Body of pancreas (tissue), 4 donors: ENCODE results near the gene GMEB2. TPM values are rescaled to one million over a fixed set of nuclear protein-coding genes. Genes with fewer than 3 reads are reported as not detected.
A peak's percentile ranks its signal among the peaks of the same experiment; 100 is the strongest.
"Not testable (repeated sequence)": the region's sequence is repeated elsewhere in the genome, so short reads cannot be mapped to it uniquely, and the experiment has no call there.

Experiments used
- ATAC-seq: fragments of 150-250 bp; one replicate; pipeline ENCODE4 v1.9.1; 2016
- DNase-seq, 4 donors: peaks; one replicate each; pipeline ENCODE4 v3.0.0-alpha.2; 2019
- H3K27ac ChIP-seq, 4 donors: fragments of 200-600 bp; sonication (generic); 1 replicate in 3 of 4; 2 replicates in 1 of 4; pipeline versions ENCODE4 v1.5.1 to v1.6.1; 2016 to 2019; ENCODE audit warnings: mild to moderate bottlenecking in 1 of 4, mixed read lengths in 1 of 4, moderate library complexity in 1 of 4
- H3K27me3 ChIP-seq, 2 donors: fragments of 200-600 bp; sonication (generic); one replicate each; pipeline ENCODE4 v1.6.0; 2016; ENCODE audit warnings: mild to moderate bottlenecking in 1 of 2
- H3K36me3 ChIP-seq, 2 donors: fragments of 200-600 bp; sonication (generic); replicated peaks in 1 of 2; 2 replicates each; pipeline ENCODE4 v1.5.1; 2016; ENCODE audit warnings: low read depth in 2 of 2; ENCODE audit not compliant: insufficient read depth in 1 of 2
- H3K4me1 ChIP-seq: fragments of 200-600 bp; sonication (generic); one replicate; pipeline ENCODE4 v1.6.0; 2016
- H3K4me3 ChIP-seq, 2 donors: fragments of 200-600 bp; sonication (generic); 1 replicate in 1 of 2; 2 replicates in 1 of 2; pipeline ENCODE4 v1.5.1; 2016 to 2019
- H3K9me3 ChIP-seq, 3 donors: fragments of 200-600 bp; sonication (generic); 1 replicate in 2 of 3; 2 replicates in 1 of 3; pipeline ENCODE4 v1.5.1; 2016
- POLR2A ChIP-seq, 3 donors: fragments of 450-650 bp; IDR thresholded peaks; one replicate each; pipeline ENCODE4 v1.6.1; 2016; ENCODE audit warnings: antibody characterized with exemption in 3 of 3, mild to moderate bottlenecking in 2 of 3
- WGBS, 2 donors: methylation state at CpG; one replicate each; pipeline ENCODE4 v1.1.5; 2017; 5-methylcytosine and 5-hydroxymethylcytosine counted together
- intact Hi-C: fragments of 100-400 bp; cut with DNase I; formaldehyde crosslinking; loops from one replicate; pipeline ENCODE4 v1.15.1; 2023
- total RNA-seq, 2 donors: library from RNA; depleted of rRNA; stranded (reverse); fragments of >200 nt; gene quantifications; one replicate each; pipeline ENCODE4 v1.1.0, GENCODE V29; 2016
- TF ChIP-seq, protein P1 (sequence below), 7 experiments: fragments of 450-650 bp in 4 of 7; fragments of 200-600 bp in 3 of 7; sonication (generic) in 3 of 7; IDR thresholded peaks; one replicate each; pipeline ENCODE4 v1.5.1; 2016 to 2019; ENCODE audit warnings: antibody characterized with exemption in 7 of 7

GMEB2 gene
- total RNA-seq, 2 donors from 2014 or later: 8.9 to 9.9 TPM

DNA sequence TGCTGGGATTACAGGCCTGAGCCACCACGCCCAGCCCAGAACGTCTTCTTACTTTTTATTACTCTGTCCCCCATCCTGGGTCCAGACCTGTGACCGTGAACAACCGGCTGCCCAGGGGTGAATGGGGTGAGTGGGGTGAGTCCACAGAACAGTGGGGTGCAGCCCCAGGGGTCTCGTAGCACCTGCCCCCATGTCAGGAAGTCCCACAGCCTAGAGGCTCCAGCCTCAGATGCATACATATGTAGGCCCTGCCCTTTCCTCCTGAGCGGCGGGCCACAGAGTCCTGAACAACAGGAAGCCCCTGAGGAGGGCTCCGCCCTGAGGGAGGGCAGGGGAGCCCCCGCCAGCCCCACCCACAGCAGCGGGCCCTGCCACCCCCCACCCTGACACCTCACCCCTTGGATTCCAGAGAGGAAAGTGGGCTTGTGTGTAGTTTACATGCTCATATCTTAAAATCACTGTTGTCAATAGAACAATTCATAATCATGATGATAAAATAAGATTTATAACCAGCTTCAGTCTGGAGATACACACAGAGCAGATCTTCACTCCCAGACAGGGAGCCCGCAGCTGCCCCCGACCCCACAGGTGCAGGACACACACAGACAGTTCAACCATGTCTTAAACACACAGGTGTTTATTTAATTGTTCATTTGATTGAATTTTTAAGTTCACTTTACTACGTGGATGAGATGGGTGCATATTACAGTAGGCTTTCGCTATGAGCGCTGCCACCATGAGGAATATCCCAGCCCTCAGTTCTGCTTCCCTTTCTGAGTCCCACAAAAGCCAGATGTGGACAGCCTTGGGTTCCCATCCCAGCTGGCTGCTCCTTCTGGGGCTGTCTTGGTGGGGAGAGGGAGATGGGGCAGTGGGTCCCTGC lies 12.4 kb upstream of the GMEB2 start:
- no peaks in the 10 kb centered on the region for H3K36me3 ChIP-seq
- ATAC-seq (no peak), DNase-seq (no peak)
- H3K4me1 ChIP-seq: peaks cover 9% of the 10 kb centered on the region
- peak overlapping the region in 2 of 4 donors; percentile 28 to 52 for H3K27ac ChIP-seq
- no peaks in the 10 kb centered on the region for H3K9me3 ChIP-seq
- no peaks in the 10 kb centered on the region for H3K27me3 ChIP-seq
- 59 to 67% methylated on average over 11 to 15 of the region's 15 CpGs for WGBS, 2 donors
- no peak overlapping the region for H3K4me3 ChIP-seq
- intact Hi-C loops: no loop called here
- TF ChIP-seq, protein P1, sequence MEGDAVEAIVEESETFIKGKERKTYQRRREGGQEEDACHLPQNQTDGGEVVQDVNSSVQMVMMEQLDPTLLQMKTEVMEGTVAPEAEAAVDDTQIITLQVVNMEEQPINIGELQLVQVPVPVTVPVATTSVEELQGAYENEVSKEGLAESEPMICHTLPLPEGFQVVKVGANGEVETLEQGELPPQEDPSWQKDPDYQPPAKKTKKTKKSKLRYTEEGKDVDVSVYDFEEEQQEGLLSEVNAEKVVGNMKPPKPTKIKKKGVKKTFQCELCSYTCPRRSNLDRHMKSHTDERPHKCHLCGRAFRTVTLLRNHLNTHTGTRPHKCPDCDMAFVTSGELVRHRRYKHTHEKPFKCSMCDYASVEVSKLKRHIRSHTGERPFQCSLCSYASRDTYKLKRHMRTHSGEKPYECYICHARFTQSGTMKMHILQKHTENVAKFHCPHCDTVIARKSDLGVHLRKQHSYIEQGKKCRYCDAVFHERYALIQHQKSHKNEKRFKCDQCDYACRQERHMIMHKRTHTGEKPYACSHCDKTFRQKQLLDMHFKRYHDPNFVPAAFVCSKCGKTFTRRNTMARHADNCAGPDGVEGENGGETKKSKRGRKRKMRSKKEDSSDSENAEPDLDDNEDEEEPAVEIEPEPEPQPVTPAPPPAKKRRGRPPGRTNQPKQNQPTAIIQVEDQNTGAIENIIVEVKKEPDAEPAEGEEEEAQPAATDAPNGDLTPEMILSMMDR (IDR thresholded peaks at IDR 0.05): no peak
- no peak for TF ChIP-seq POLR2A (IDR thresholded peaks at IDR 0.05)

DNA sequence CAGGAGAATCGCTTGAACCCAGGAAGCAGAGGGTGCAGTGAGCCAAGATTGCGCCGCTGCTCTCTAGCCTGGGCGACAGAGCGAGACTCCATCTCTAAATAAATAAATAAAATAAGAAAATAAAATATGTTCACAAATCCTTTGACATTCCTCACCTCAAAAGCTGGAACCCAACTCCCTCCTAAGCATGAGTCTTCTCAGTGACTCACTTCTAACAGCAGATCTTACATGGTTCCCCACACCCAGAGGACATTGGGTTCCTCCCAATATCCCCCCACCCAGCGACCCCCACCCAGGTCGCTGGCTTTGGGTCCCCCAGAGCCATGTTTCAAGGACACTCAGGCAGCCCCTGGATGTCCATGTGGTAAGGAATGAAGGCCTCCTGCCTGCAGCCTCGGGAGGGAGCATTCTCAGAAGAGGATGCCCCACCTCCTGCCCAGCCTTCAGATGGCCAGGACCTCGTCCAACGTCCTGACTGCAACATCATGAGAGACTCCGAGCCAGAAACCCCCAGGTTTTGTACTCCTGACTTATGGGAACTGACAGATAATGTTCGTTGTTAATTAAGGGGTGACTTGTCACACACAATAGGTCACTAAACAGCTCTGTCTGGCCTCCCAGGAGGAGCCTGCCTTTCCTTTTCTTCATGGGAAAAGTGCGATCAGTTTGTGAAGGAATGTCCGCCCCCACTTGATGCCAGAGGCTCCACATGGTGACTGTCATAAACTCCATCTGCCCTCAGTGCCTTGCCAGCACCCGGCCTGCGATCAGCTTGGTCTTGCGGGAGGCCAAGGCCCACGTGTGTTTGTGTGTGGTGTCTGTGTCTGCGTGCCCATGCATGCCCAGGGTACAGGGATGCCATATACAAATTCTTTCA lies 10.1 kb upstream of the GMEB2 start:
- Histone ChIP-seq H3K27ac (no peak overlapping the region), H3K4me3 (no peak overlapping the region), H3K36me3 (no peaks in the 10 kb centered on the region), H3K9me3 (no peaks in the 10 kb centered on the region), H3K27me3 (no peaks in the 10 kb centered on the region), H3K4me1 (no peaks in the 10 kb centered on the region)
- no peak for TF ChIP-seq POLR2A (IDR thresholded peaks at IDR 0.05)
- TF ChIP-seq, protein P1 (IDR thresholded peaks at IDR 0.05): no peak
- no peak for ATAC-seq
- intact Hi-C loops: no loop called here
- DNase-seq: no peak
- 65 to 73% methylated on average over 18 to 19 of the region's 19 CpGs for WGBS, 2 donors

DNA sequence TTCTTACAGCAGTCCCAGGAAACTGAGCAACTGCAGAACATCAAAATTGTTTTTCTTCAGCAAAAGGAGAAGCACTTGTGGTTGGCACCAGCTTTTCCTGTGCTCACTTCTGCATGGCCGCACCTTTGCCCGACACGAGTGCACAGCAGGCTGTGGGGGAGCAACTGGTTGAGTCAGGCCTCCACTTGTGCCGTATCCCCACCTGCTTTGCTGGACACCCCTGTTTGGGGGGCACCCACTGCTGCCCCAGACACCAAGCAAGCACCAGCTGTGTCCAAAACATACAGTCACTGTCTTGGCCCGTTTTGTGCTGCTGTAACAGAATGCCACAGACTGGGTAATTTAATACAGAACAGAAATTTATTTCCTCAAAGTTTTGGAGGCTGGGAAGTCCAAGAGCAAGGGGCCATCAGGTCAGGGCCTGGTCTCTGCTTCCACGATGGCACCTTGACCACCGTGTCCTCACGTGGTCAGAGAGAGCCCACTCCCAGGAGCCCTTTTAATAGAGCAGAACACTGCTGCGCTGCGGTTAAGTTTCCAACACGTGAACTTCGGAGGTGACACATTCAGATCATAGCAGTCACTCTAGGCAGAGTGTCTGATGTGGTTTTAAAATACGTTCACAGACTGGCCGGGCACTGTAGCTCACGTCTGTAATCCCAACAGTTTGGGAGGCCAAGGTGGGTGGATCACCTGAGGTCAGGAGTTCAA lies 8.7 kb upstream of the GMEB2 start:
- intact Hi-C loops: no loop called here
- H3K9me3 ChIP-seq: no peaks in the 10 kb centered on the region
- DNase-seq: peak in 1 of 4 donors; percentile 50

DNA sequence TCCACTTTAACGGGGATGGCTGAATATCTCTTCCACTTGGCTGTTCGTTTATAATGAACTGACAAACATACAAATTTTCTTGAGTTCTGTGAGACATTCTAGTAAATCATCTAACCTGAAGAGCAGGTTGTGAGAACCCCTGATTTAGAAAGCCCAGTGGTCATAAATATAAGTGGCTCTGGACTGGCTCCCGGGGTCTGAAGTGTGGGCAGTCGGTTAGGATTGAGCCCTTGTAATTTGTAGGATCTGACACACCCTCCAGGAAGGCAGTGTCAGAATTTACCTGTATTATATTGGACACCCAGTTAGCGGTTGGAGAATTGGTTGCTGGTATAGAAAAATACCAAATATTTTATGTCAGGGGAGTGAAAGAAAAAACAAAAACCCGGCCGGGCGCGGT lies 6.8 kb upstream of the GMEB2 start:
- 68 to 70% methylated on average over 9 of the region's 9 CpGs for whole genome bisulfite sequencing, 2 donors
- intact Hi-C loops: no loop called here
- Histone ChIP-seq H3K27me3 (no peaks in the 10 kb centered on the region), H3K27ac (no peak overlapping the region), H3K36me3 (no peaks in the 10 kb centered on the region), H3K4me3 (no peak overlapping the region), H3K9me3 (no peaks in the 10 kb centered on the region), H3K4me1 (peaks cover 10% of the 10 kb centered on the region)
- DNase-seq (no peak), ATAC-seq (no peak)
- no peak for TF ChIP-seq POLR2A (IDR thresholded peaks at IDR 0.05)
- TF ChIP-seq, protein P1 (IDR thresholded peaks at IDR 0.05): no peak

More for the DNA sequence above, 8.7 kb upstream of the GMEB2 start:
- H3K4me1 ChIP-seq: no peaks in the 10 kb centered on the region
- no peaks in the 10 kb centered on the region for H3K36me3 ChIP-seq
- peak overlapping the region in 1 of 4 donors; percentile 21 for H3K27ac ChIP-seq
- no peak for ATAC-seq
- H3K27me3 ChIP-seq: no peaks in the 10 kb centered on the region
- TF ChIP-seq, protein P1 (IDR thresholded peaks at IDR 0.05): no peak
- no peak for TF ChIP-seq POLR2A (IDR thresholded peaks at IDR 0.05)
- no peak overlapping the region for H3K4me3 ChIP-seq
- WGBS, 2 donors: 64 to 69% methylated on average over 15 of the region's 15 CpGs

DNA sequence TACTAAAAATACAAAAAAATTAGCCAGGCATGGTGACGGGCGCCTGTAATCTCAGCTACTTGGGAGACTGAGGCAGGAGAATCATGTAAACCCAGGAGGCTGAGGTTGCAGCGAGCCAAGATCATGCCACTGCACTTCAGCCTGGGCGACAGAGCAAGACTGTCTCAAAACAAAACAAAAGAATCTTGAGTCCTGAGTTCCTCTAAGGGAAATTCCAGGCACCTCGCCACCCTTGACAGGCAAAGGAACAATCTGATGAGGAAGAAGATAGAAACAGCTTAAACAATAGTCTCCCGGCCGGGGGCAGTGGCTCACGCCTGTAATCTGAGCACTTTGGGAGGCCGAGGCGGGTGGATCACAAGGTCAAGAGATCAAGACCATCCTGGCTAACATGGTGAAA lies 4.5 kb upstream of the GMEB2 start:
- WGBS, 2 donors: 53 to 59% methylated on average over 10 of the region's 10 CpGs
- H3K9me3 ChIP-seq, ATAC-seq, H3K36me3 ChIP-seq, H3K4me3 ChIP-seq, intact Hi-C loops, DNase-seq, H3K27me3 ChIP-seq: not testable (repeated sequence)
- Histone ChIP-seq H3K4me1 (peaks cover 19% of the 10 kb centered on the region), H3K27ac (peak overlapping the region in 1 of 4 donors; percentile 23)

DNA sequence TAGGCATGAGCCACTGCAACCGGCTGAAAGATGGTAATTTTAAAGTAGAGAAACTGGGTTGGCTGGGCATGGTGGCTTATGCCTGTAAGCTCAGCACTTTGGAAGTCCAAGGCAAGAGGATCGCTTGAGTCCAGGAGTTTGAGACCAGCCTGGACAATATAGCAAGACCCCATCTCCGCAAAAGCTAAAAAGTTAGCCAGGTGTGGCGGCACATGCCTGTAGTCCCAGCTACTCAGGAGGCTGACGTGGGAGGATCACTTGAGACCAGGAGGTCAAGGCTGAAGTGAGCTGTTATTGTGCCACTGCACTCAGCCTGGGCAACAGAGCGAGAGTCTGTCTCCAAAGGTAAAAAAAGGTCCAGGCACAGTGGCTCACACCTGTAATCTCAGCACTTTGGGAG lies 4.1 kb upstream of the GMEB2 start:
- H3K27me3 ChIP-seq, H3K4me3 ChIP-seq, DNase-seq, intact Hi-C loops, ATAC-seq, H3K36me3 ChIP-seq, H3K9me3 ChIP-seq: not testable (repeated sequence)
- Histone ChIP-seq H3K27ac (peak overlapping the region in 1 of 4 donors; percentile 23), H3K4me1 (peaks cover 21% of the 10 kb centered on the region)
- WGBS, 2 donors: 90 to 91% methylated on average over 6 of the region's 6 CpGs
